ENCODE measurements around the gene SETD4.
A peak's percentile ranks its signal among the peaks of the same experiment; 100 is the strongest.

The SETD4 gene

GRCh38 chr21:36060159-36060921 is at the start of gene SETD4:
TSS of gene SETD4 (minus strand) at chr21:36060526. CDS start at chr21:36058888, 1,638 bp downstream.
- H3K4me3 ChIP-seq (ENCODE audit: low read length): peak within 1 kb of the TSS; percentile 99
- H3K79me2 ChIP-seq (ENCODE audit: low read length): peaks cover 14% of the 10 kb centered on the region
- H3K27ac ChIP-seq (ENCODE audit: low read length): peak within 1 kb of the TSS; percentile 86
- peak within 1 kb of the TSS; percentile 66 for H3K9ac ChIP-seq (ENCODE audit: low read length)
- no peaks in the 10 kb centered on the region for H3K9me3 ChIP-seq (ENCODE audit: insufficient read depth, low read length)
- peaks cover 12% of the 10 kb centered on the region for H3K36me3 ChIP-seq (replicated peaks; ENCODE audit: low read depth, low read length)
- peak within 1 kb of the TSS; percentile 87 for H3K4me2 ChIP-seq (ENCODE audit: low read length)
- H4K20me1 ChIP-seq (ENCODE audit: insufficient read depth, low read length): no peaks in the 10 kb centered on the region
- no peaks in the 10 kb centered on the region for H3K27me3 ChIP-seq (ENCODE audit: low read depth, low read length)
- H3K4me1 ChIP-seq (ENCODE audit: low read length): peaks cover 4% of the 10 kb centered on the region
- no peak for TF ChIP-seq EZH2phosphoT487 (IDR thresholded peaks at IDR 0.05; ENCODE audit: low read depth)
- TF ChIP-seq CTCF (IDR thresholded peaks at IDR 0.05; ENCODE audit: low read depth, low read length): no peak
- H2AFZ ChIP-seq (ENCODE audit: low read depth, low read length): peak within 1 kb of the TSS; percentile 68

- no peaks in the 10 kb centered on the region for H3K27me3 ChIP-seq (ENCODE audit: low read depth, low read length)
- no peak overlapping the region for H3K9ac ChIP-seq (ENCODE audit: low read length)
- no peak overlapping the region for H2AFZ ChIP-seq (ENCODE audit: low read depth, low read length)
- H3K79me2 ChIP-seq (ENCODE audit: low read length): no peaks in the 10 kb centered on the region
- no peak overlapping the region for H3K27ac ChIP-seq (ENCODE audit: low read length)
- H4K20me1 ChIP-seq (ENCODE audit: insufficient read depth, low read length): no peaks in the 10 kb centered on the region
- H3K4me2 ChIP-seq (ENCODE audit: low read length): no peak overlapping the region
- H3K4me1 ChIP-seq (ENCODE audit: low read length): peaks cover 14% of the 10 kb centered on the region; the same call in 1 of the 2 replicates
- no peaks in the 10 kb centered on the region for H3K9me3 ChIP-seq (ENCODE audit: insufficient read depth, low read length)
- H3K36me3 ChIP-seq (replicated peaks; ENCODE audit: low read depth, low read length): no peaks in the 10 kb centered on the region
- no peak overlapping the region for H3K4me3 ChIP-seq (ENCODE audit: low read length)
- TF ChIP-seq EZH2phosphoT487 (IDR thresholded peaks at IDR 0.05; ENCODE audit: low read depth) (no peak), CTCF (IDR thresholded peaks at IDR 0.05; ENCODE audit: low read depth, low read length) (no peak)
These were observed 49.5 kb upstream of the SETD4 start for GRCh38 chr21:36109868-36110267.

GRCh38 chr21:36105327-36105842 is 45.1 kb upstream of the SETD4 start:
- H3K36me3 ChIP-seq (replicated peaks; ENCODE audit: low read depth, low read length): no peaks in the 10 kb centered on the region
- H3K9ac ChIP-seq (ENCODE audit: low read length): no peak overlapping the region
- no peaks in the 10 kb centered on the region for H4K20me1 ChIP-seq (ENCODE audit: insufficient read depth, low read length)
- H2AFZ ChIP-seq (ENCODE audit: low read depth, low read length): no peak overlapping the region
- H3K27ac ChIP-seq (ENCODE audit: low read length): no peak overlapping the region
- no peaks in the 10 kb centered on the region for H3K9me3 ChIP-seq (ENCODE audit: insufficient read depth, low read length)
- no peaks in the 10 kb centered on the region for H3K4me1 ChIP-seq (ENCODE audit: low read length)
- H3K27me3 ChIP-seq (ENCODE audit: low read depth, low read length): no peaks in the 10 kb centered on the region
- no peak overlapping the region for H3K4me3 ChIP-seq (ENCODE audit: low read length)
- no peaks in the 10 kb centered on the region for H3K79me2 ChIP-seq (ENCODE audit: low read length)
- H3K4me2 ChIP-seq (ENCODE audit: low read length): no peak overlapping the region
- TF ChIP-seq EZH2phosphoT487 (IDR thresholded peaks at IDR 0.05; ENCODE audit: low read depth) (no peak), CTCF (IDR thresholded peaks at IDR 0.05; ENCODE audit: low read depth, low read length) (no peak)
